A549 (cell line): Measurements from ENCODE around the gene KCNA5.

ENCODE experiments used
- BCL3 ChIP-seq: fragments of >200 bp; sonication (Bioruptor Twin); formaldehyde crosslinking; IDR thresholded peaks from 3 replicates; pipeline ENCODE4 v1.6.1; 2016
- CTCF ChIP-seq: fragments of >200 bp; sonication (Bioruptor Twin); formaldehyde crosslinking; IDR thresholded peaks from 3 replicates; pipeline ENCODE4 v1.5.1; 2016
- EP300 ChIP-seq, 2 experiments: fragments of >200 bp; sonication (Bioruptor Twin); formaldehyde crosslinking; IDR thresholded peaks; 2 replicates in 1 of 2; 3 replicates in 1 of 2; pipeline ENCODE4 v1.6.1; 2016 to 2017
- FOSL2 ChIP-seq, 2 experiments: fragments of 450-650 bp in 1 of 2; fragments of >200 bp in 1 of 2; sonication (Bioruptor Twin) in 1 of 2; formaldehyde crosslinking; IDR thresholded peaks; 2 replicates each; pipeline versions ENCODE4 v1.5.0 to v1.6.1; 2016 to 2020; ENCODE audit warnings: mild to moderate bottlenecking in 1 of 2, moderate library complexity in 1 of 2
- HMGXB4 ChIP-seq: fragments of 250-450 bp; sonication (Bioruptor Pico); IDR thresholded peaks from 2 replicates; pipeline ENCODE4 v1.5.0; 2021; ENCODE audit warnings: mild to moderate bottlenecking, moderate library complexity, borderline replicate concordance
- HOXA7 ChIP-seq: fragments of 250-450 bp; sonication (Bioruptor Pico); IDR thresholded peaks from 2 replicates; pipeline ENCODE4 v1.5.0; 2020; ENCODE audit warnings: mild to moderate bottlenecking, moderate library complexity
- MAFK ChIP-seq: fragments of 450-650 bp; IDR thresholded peaks from 2 replicates; pipeline ENCODE4 v1.6.1; 2014; ENCODE audit not compliant: partially characterized antibody
- MAX ChIP-seq: IDR thresholded peaks from 2 replicates; pipeline ENCODE4 v1.6.1; 2012
- MAZ ChIP-seq: fragments of 150-350 bp; IDR thresholded peaks from 2 replicates; pipeline ENCODE4 v1.6.1; 2014; ENCODE audit warnings: antibody characterized with exemption, low read depth, low read length, borderline replicate concordance
- POLR2A ChIP-seq: IDR thresholded peaks from 2 replicates; pipeline ENCODE4 v1.6.1; 2012; ENCODE audit warnings: mild to moderate bottlenecking, low read length
- RCOR1 ChIP-seq: fragments of 150-350 bp; IDR thresholded peaks from 2 replicates; pipeline ENCODE4 v1.6.1; 2014; ENCODE audit warnings: antibody characterized with exemption, low read length, low read depth
- TP53 ChIP-seq: fragments of 250-450 bp; sonication (Bioruptor Pico); IDR thresholded peaks from 2 replicates; pipeline ENCODE4 v1.5.0; 2021; ENCODE audit warnings: mild to moderate bottlenecking, moderate library complexity
- ZFP36 ChIP-seq: fragments of 450-650 bp; IDR thresholded peaks from 2 replicates; pipeline ENCODE4 v1.6.1; 2014; ENCODE audit warnings: borderline replicate concordance; ENCODE audit not compliant: partially characterized antibody
- ZNF302 ChIP-seq: fragments of 250-450 bp; sonication (Bioruptor Pico); IDR thresholded peaks from 2 replicates; pipeline ENCODE4 v1.9.0; 2021; ENCODE audit warnings: inconsistent platforms, mild to moderate bottlenecking, moderate library complexity

GRCh38 chr12:5022025-5022424 lies 21.7 kb upstream of the KCNA5 start:
- TF ChIP-seq ZFP36 = no peak
- TF ChIP-seq CTCF = no peak
- no peak for TF ChIP-seq EP300 (IDR thresholded peaks at IDR 0.05)
- no peak for TF ChIP-seq MAZ
- TF ChIP-seq ZNF302 (CRISPR knock-in tag) = no peak
- no peak for TF ChIP-seq BCL3
- TF ChIP-seq MAFK = no peak
- no peak for TF ChIP-seq TP53
- TF ChIP-seq MAX = no peak
- TF ChIP-seq RCOR1 = no peak
- no peak for TF ChIP-seq POLR2A
- TF ChIP-seq HOXA7 (CRISPR knock-in tag) = no peak
- TF ChIP-seq FOSL2 (IDR thresholded peaks at IDR 0.05) = no peak
- no peak for TF ChIP-seq FOSL2 (CRISPR knock-in tag; IDR thresholded peaks at IDR 0.05)
- no peak for TF ChIP-seq HMGXB4 (CRISPR knock-in tag)
